Kidney (tissue), 14 donors: ENCODE results near the gene ENTHD1. TPM values are rescaled to one million over a fixed set of nuclear protein-coding genes. Genes with fewer than 3 reads are reported as not detected.

Source experiments
- DNase-seq, 5 donors: peaks; one replicate each; pipeline ENCODE4 v3.0.0-alpha.2; 2013 to 2020
- FAIRE-seq: peaks from 2 replicates; lab custom pipeline; 2012; peaks lifted over from hg19 to GRCh38; lab: Jason Lieb, UNC
- H3K27ac ChIP-seq, 2 donors: one replicate each; pipeline ENCODE4 v1.7.0; 2013; ENCODE audit warnings: low read depth in 2 of 2, low read length in 2 of 2, inconsistent platforms in 1 of 2
- H3K27me3 ChIP-seq: one replicate; pipeline ENCODE4 v1.7.1; 2013; ENCODE audit warnings: low read length, inconsistent platforms; ENCODE audit not compliant: control insufficient read depth, insufficient read depth
- H3K36me3 ChIP-seq, 3 donors: one replicate each; pipeline versions ENCODE4 v1.7.0 to v1.7.1; 2013; ENCODE audit warnings: low read length in 3 of 3, control low read depth in 1 of 3, inconsistent platforms in 1 of 3; ENCODE audit not compliant: insufficient read depth in 3 of 3, control insufficient read depth in 2 of 3
- H3K4me1 ChIP-seq, 3 donors: one replicate each; pipeline versions ENCODE4 v1.7.0 to v1.7.1; 2013; ENCODE audit warnings: low read length in 3 of 3, inconsistent platforms in 1 of 3, low read depth in 1 of 3; ENCODE audit not compliant: control insufficient read depth in 2 of 3, insufficient read depth in 2 of 3
- H3K4me3 ChIP-seq, 3 donors: one replicate each; pipeline versions ENCODE4 v1.7.0 to v1.8.1; 2013; ENCODE audit warnings: low read length in 3 of 3, control low read depth in 1 of 3, inconsistent platforms in 1 of 3
- H3K9ac ChIP-seq, 3 donors: one replicate each; pipeline versions ENCODE4 v1.7.0 to v1.7.1; 2013; ENCODE audit warnings: low read length in 3 of 3, control low read depth in 1 of 3, inconsistent platforms in 1 of 3
- H3K9me3 ChIP-seq, 3 donors: one replicate each; pipeline versions ENCODE4 v1.7.0 to v1.7.1; 2013; ENCODE audit warnings: low read length in 3 of 3, control low read depth in 1 of 3, inconsistent platforms in 1 of 3; ENCODE audit not compliant: control insufficient read depth in 2 of 3, insufficient read depth in 1 of 3
- intact Hi-C: fragments of 100-400 bp; cut with DNase I; formaldehyde crosslinking; loops from one replicate; pipeline ENCODE4 v1.11.1; 2022
- polyA plus RNA-seq: library from polyadenylated mRNA; stranded (reverse); fragments of 350-450 nt; fragmentation: Illumina TruSeq; extraction: RNeasy Lipid Tissue Mini Kit (QIAGEN cat#74804); gene quantifications from one replicate; pipeline ENCODE4 v1.2.3, GENCODE V29; 2014; ENCODE audit warnings: low read depth, low replicate concordance; ENCODE audit not compliant: insufficient read depth
- total RNA-seq: library from RNA; stranded (reverse); fragmentation: NEBNext Ultra II Directional; extraction: Animal tissue kit (Norgen Biotek cat#: 25700); gene quantifications from one replicate; pipeline ENCODE4 v1.2.1, GENCODE V29; 2021
- TF ChIP-seq, protein P1 (sequence below): IDR thresholded peaks from 3 replicates; pipeline ENCODE4 v1.5.1; 2012; ENCODE audit warnings: mild to moderate bottlenecking, moderate library complexity, borderline replicate concordance; ENCODE audit not compliant: insufficient read depth; ENCODE audit errors: extremely low read depth
- donor health status: control.
- donor health status: control.
- donor health status: control.
- donor health status: control.
- donor health status: control.
- donor health status: DM: yes; HTN: yes; CAD: no.
- donor health status: Normal renal cell carcinoma (clear cell type).

Gene ENTHD1
- total and polyA plus RNA-seq, 2 donors from 2014 or later: not detected

GRCh38 chr22:39739338-39740027 lies 154.1 kb downstream of the ENTHD1 start:
- no peak for FAIRE-seq
- no peaks in the 10 kb centered on the region for H3K4me1 ChIP-seq

GRCh38 chr22:39738746-39739145 lies 154.8 kb downstream of the ENTHD1 start:
- no peak for FAIRE-seq
- H3K4me1 ChIP-seq: no peaks in the 10 kb centered on the region
- no peak overlapping the region for H3K27ac ChIP-seq
- intact Hi-C loops: no loop called here
- no peaks in the 10 kb centered on the region for H3K36me3 ChIP-seq
- H3K27me3 ChIP-seq: no peaks in the 10 kb centered on the region
- H3K9ac ChIP-seq: no peak overlapping the region
- no peak overlapping the region for H3K4me3 ChIP-seq
- DNase-seq: no peak
- no peaks in the 10 kb centered on the region for H3K9me3 ChIP-seq
- TF ChIP-seq, protein P1, sequence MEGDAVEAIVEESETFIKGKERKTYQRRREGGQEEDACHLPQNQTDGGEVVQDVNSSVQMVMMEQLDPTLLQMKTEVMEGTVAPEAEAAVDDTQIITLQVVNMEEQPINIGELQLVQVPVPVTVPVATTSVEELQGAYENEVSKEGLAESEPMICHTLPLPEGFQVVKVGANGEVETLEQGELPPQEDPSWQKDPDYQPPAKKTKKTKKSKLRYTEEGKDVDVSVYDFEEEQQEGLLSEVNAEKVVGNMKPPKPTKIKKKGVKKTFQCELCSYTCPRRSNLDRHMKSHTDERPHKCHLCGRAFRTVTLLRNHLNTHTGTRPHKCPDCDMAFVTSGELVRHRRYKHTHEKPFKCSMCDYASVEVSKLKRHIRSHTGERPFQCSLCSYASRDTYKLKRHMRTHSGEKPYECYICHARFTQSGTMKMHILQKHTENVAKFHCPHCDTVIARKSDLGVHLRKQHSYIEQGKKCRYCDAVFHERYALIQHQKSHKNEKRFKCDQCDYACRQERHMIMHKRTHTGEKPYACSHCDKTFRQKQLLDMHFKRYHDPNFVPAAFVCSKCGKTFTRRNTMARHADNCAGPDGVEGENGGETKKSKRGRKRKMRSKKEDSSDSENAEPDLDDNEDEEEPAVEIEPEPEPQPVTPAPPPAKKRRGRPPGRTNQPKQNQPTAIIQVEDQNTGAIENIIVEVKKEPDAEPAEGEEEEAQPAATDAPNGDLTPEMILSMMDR: no peak

More at GRCh38 chr22:39739338-39740027, 154.1 kb downstream of the ENTHD1 start:
- H3K4me3 ChIP-seq: no peak overlapping the region
- no peak overlapping the region for H3K27ac ChIP-seq
- no peak for DNase-seq
- TF ChIP-seq, protein P1: no peak
- no peaks in the 10 kb centered on the region for H3K36me3 ChIP-seq
- no peak overlapping the region for H3K9ac ChIP-seq
- H3K27me3 ChIP-seq: no peaks in the 10 kb centered on the region
- intact Hi-C loops: no loop called here
- H3K9me3 ChIP-seq: no peaks in the 10 kb centered on the region

- no peak for DNase-seq
- no peak overlapping the region for H3K4me3 ChIP-seq
- intact Hi-C loops: no loop called here
- FAIRE-seq: no peak
- H3K27ac ChIP-seq: no peak overlapping the region
- no peaks in the 10 kb centered on the region for H3K36me3 ChIP-seq
- H3K27me3 ChIP-seq: no peaks in the 10 kb centered on the region
- H3K4me1 ChIP-seq: no peaks in the 10 kb centered on the region
- H3K9me3 ChIP-seq: no peaks in the 10 kb centered on the region
- TF ChIP-seq, protein P1: no peak
- no peak overlapping the region for H3K9ac ChIP-seq
Measured at GRCh38 chr22:39735776-39736175, 157.8 kb downstream of the ENTHD1 start.
